Dendritic cell treated with granulocyte-macrophage colony-stimulating factor and Interleukin-4, amounts not matched to agents 40 ng/mL and 50 ng/mL, for 4 days (primary cell): ENCODE results near the gene CALCOCO1.

ENCODE experiments used
- H3K27ac Mint-ChIP-seq: one replicate; pipeline ENCODE4 v1.8.0; 2022; ENCODE audit warnings: mild to moderate bottlenecking, mixed read lengths
- H3K27me3 Mint-ChIP-seq: one replicate; pipeline ENCODE4 v1.8.0; 2022; ENCODE audit warnings: mild to moderate bottlenecking, mixed read lengths
- H3K36me3 Mint-ChIP-seq: one replicate; pipeline ENCODE4 v1.8.0; 2022; ENCODE audit warnings: low read depth, mixed read lengths
- H3K4me1 Mint-ChIP-seq: one replicate; pipeline ENCODE4 v1.8.0; 2022; ENCODE audit warnings: low read depth, mixed read lengths
- H3K4me3 Mint-ChIP-seq: one replicate; pipeline ENCODE4 v1.8.0; 2022; ENCODE audit warnings: mild to moderate bottlenecking, moderate library complexity, mixed read lengths
- H3K9me3 Mint-ChIP-seq: one replicate; pipeline ENCODE4 v1.8.0; 2022; ENCODE audit warnings: mixed read lengths
- intact Hi-C: fragments of 100-400 bp; cut with micrococcal nuclease; formaldehyde crosslinking; loops from one replicate; pipeline ENCODE4 v1.15.0; 2022

CALCOCO1 gene

GRCh38 chr12:53712059-53712643, 15.1 kb downstream of the CALCOCO1 start:
- Mint-ChIP-seq H3K36me3 (peaks cover 60% of the 10 kb centered on the region), H3K4me3 (no peak overlapping the region), H3K27ac (no peak overlapping the region), H3K4me1 (peaks cover 14% of the 10 kb centered on the region), H3K27me3 (peaks cover 23% of the 10 kb centered on the region), H3K9me3 (no peaks in the 10 kb centered on the region)
- intact Hi-C loops: no loop called here

GRCh38 chr12:53710091-53710490, 17.2 kb downstream of the CALCOCO1 start:
- H3K9me3 Mint-ChIP-seq: no peaks in the 10 kb centered on the region
- H3K4me1 Mint-ChIP-seq: peaks cover 14% of the 10 kb centered on the region
- peaks cover 39% of the 10 kb centered on the region for H3K36me3 Mint-ChIP-seq
- intact Hi-C loops: no loop called here
- H3K27me3 Mint-ChIP-seq: peaks cover 40% of the 10 kb centered on the region
- H3K4me3 Mint-ChIP-seq: no peak overlapping the region
- no peak overlapping the region for H3K27ac Mint-ChIP-seq

DNA sequence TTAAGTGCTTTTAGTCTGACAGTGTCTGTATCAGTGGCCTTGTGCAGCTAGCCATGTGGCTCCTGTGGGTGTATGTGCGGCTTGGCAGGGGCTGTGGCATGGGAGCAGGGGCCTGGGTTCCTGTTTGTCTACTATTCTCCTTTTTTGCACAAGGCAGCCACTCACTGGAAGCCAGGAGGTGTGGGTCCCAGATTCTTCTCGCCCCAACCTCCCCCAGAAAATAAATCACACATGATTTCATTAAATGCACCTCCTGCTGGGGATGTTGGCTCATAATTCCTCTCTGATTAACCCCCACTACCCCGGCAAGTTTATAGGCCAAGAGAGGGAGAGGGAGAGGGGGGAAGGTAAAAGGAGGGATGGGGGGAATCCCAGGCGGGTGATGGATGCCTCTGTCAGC, 17.6 kb downstream of the CALCOCO1 start:
- no peak overlapping the region for H3K27ac Mint-ChIP-seq
- intact Hi-C loops: no loop called here

DNA sequence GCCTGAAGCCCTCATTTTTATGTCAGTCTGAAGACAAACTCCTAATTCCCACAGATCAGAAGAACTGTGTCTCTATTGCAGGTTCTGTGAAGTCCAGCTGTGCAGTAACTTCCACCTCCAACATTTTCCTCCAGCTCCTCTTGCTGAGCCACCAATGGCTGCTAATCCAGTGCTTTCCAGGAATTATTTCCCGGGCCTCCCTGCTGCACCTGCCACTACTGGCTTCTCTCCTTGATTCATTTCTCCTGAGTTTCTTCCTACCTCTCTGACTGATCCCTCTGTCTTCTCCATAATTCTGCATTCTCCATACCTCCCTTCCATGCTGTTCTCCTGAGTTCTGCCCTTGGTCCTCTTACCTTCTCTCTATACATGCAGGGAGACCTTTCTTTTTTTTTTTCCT, 21.2 kb downstream of the CALCOCO1 start:
- no peaks in the 10 kb centered on the region for H3K36me3 Mint-ChIP-seq
- H3K4me3 Mint-ChIP-seq: no peak overlapping the region
- peaks cover 6% of the 10 kb centered on the region for H3K4me1 Mint-ChIP-seq
- intact Hi-C loops: no loop called here
- H3K27ac Mint-ChIP-seq: no peak overlapping the region
- no peaks in the 10 kb centered on the region for H3K9me3 Mint-ChIP-seq
- peaks cover 73% of the 10 kb centered on the region for H3K27me3 Mint-ChIP-seq

More for the DNA sequence above, 17.6 kb downstream of the CALCOCO1 start:
- peaks cover 35% of the 10 kb centered on the region for H3K36me3 Mint-ChIP-seq
- no peaks in the 10 kb centered on the region for H3K9me3 Mint-ChIP-seq
- peaks cover 14% of the 10 kb centered on the region for H3K4me1 Mint-ChIP-seq
- no peak overlapping the region for H3K4me3 Mint-ChIP-seq
- H3K27me3 Mint-ChIP-seq: peaks cover 44% of the 10 kb centered on the region

DNA sequence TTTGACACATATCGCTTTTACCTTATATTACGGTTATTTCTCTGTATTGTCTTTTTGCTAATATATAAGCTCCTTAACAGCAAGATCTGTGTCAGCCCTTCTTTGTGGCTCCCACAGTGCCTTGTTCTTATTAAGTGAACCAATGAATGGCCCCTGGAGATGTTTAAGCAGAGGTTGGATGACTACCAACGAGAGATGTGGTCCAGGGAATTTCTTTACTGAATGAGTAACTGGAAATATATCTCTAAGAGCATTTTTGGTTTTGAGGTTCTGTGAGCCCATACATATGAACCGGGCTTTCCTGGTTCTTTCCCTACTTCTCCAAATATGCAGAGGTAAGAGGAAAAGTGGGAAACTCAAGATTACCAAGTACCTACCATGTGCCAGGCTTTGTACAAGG, 23.5 kb downstream of the CALCOCO1 start:
- no peak overlapping the region for H3K4me3 Mint-ChIP-seq
- H3K27me3 Mint-ChIP-seq: peaks cover 81% of the 10 kb centered on the region
- intact Hi-C loops: no loop called here
- H3K36me3 Mint-ChIP-seq: no peaks in the 10 kb centered on the region
- peaks cover 5% of the 10 kb centered on the region for H3K4me1 Mint-ChIP-seq
- no peak overlapping the region for H3K27ac Mint-ChIP-seq
- H3K9me3 Mint-ChIP-seq: no peaks in the 10 kb centered on the region

DNA sequence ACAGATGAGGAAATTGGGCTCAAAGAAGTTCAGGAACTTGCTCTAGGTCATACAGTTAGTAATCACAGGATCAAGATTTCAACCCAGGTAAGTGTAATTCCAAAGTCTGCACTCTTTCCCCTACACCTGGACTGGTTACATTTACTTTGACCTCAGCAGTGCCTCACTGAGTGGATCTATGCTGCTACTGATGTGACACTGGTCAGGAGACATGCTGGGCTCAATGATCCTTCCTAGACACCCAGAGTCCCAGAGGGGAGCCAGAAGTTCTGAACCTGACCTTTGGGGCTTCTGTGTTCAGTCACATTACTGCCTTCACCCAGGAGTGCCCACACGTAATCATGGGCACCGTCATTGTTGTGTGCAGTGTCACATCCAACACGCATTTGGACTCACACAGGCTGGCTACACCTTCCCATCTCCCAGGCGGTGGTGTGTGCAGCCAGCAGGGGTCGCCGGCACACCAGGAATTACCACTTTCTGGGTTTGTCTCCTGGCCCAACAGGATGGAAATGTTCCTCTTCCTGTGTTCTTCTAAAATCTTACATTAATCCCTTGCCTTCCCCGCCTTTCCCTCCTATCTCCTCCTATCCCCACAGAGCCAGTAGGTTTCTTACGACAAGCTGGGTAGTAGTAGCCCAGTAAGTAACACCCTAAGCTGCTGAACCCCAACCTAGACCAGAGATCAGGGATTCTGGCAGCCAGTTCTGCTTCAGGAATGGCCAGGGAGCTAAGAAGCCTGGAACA, 25.6 kb downstream of the CALCOCO1 start:
- H3K9me3 Mint-ChIP-seq: peaks cover 6% of the 10 kb centered on the region

DNA sequence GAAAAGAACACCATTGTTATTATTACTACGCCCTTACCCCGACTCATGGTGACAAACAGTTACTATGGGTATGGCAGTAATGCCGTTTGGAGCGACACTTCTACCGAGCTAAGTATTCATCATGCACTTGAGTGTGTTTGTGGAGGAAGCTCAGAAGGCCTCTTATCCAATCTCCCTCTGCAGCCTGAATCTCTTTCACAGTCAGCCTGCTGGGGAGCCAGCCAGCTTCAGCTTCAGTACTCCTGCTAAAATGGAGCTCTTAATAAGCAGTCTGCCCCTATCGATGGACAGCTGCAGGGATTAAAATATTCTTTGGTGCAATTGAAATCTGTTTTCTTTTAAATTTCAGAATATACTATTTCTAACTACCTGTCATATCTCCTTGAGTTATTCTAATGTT, 26.7 kb downstream of the CALCOCO1 start:
- Mint-ChIP-seq H3K36me3 (no peaks in the 10 kb centered on the region), H3K4me3 (no peak overlapping the region), H3K4me1 (peaks cover 30% of the 10 kb centered on the region), H3K9me3 (peaks cover 6% of the 10 kb centered on the region), H3K27me3 (peaks cover 88% of the 10 kb centered on the region), H3K27ac (no peak overlapping the region)
- intact Hi-C loops: no loop called here

More for the DNA sequence above, 25.6 kb downstream of the CALCOCO1 start:
- Mint-ChIP-seq H3K36me3 (no peaks in the 10 kb centered on the region), H3K27me3 (peaks cover 88% of the 10 kb centered on the region), H3K27ac (no peak overlapping the region), H3K4me1 (peaks cover 22% of the 10 kb centered on the region), H3K4me3 (no peak overlapping the region)
- intact Hi-C loops: loop anchor here (1.0 kb wide), 1 partner anchor 45 kb away; no protein-coding TSS in a partner anchor

DNA sequence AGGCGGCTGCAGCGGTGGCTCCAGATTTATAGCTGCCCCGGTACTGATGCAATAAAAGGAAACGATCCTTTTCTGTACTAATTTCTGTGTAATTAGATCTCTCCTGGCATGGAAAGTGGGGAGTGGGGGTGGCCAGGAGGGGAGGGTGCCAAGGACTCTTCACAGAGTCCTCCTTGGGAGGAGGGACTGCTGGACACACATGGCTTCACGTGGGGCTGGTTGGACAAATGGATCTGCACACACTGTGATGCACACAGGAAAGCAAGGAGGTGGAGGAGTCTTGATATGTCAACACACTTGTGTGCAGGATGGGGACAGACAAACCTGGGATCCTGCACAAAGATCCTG, 27.6 kb downstream of the CALCOCO1 start:
- intact Hi-C loops: no loop called here
- Mint-ChIP-seq H3K36me3 (no peaks in the 10 kb centered on the region), H3K4me3 (no peak overlapping the region), H3K27ac (no peak overlapping the region), H3K27me3 (peaks cover 91% of the 10 kb centered on the region), H3K9me3 (peaks cover 6% of the 10 kb centered on the region), H3K4me1 (peaks cover 39% of the 10 kb centered on the region)

DNA sequence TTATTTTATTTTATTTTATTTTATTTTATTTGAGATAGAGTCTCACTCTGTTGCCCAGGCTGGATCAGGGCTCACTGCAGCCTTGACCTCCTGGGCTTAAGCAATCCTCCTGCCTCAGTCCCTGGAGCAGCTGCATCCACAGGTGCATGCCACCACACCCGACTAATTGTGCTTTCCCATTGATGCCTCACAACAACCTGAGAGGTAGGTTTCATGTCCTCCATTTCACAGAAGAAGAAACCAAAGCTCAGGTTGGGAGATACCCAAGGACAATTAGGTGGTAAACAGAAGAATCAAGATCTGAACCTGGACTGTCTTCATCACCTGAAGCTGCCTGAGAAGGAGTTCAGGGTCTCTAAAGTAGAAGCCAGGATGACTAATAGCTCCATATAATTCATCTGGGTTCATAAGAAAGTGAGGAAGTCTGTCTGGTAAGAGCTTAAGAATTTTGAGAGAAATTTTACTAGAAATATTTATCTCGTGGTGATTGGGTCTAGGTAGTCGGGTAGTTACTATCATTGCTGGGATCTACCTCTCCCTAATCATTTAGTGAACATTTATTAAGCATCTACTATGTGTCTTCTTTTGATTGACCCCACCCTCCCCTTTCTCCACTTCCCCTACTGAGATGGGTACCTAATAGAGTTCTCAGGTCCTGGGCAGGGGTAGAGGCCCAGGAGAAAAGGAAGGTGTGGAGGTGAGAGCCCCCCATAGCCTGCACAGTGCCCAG, 28.1 kb downstream of the CALCOCO1 start:
- no peak overlapping the region for H3K27ac Mint-ChIP-seq
- H3K4me3 Mint-ChIP-seq: no peak overlapping the region
- intact Hi-C loops: no loop called here

DNA sequence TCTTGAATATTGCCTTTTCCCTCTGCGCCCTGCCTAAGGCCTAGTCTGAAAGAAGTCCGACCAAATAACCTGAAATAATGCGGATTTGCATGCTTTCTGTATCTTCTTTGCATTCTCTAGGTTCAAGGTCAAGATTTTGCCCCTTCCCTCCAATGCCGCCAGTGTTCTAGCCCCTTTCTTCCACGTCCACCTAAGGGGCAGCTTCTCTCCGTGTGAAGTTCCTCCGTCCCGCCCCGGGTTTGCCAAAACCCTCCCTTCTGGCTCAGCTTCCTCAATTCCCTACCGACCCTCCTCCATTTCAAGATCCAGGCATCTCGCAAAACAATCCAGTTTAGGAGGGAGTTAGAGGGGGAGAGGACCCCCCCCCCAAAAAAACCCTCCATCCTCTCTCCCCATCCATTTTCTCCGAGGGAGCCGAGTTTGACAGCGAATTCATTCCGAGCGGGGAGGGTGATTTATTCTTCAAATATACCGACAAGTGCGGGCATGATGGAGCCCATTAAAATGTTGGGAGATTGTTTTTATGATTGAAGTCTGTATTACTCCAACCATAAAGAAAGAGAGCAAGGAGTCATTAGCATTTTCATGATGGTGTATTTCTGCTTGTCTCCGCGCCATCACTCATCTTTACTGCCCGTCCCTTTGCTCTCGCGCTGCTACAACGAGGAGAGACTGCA, 30.5 kb downstream of the CALCOCO1 start:
- intact Hi-C loops: no loop called here
- Mint-ChIP-seq H3K27me3 (peaks cover 87% of the 10 kb centered on the region), H3K9me3 (peaks cover 6% of the 10 kb centered on the region), H3K4me3 (peak overlapping the region; percentile 68), H3K4me1 (peaks cover 44% of the 10 kb centered on the region), H3K36me3 (no peaks in the 10 kb centered on the region), H3K27ac (no peak overlapping the region)

More for the DNA sequence above, 28.1 kb downstream of the CALCOCO1 start:
- H3K4me1 Mint-ChIP-seq: peaks cover 45% of the 10 kb centered on the region
- H3K9me3 Mint-ChIP-seq: peaks cover 6% of the 10 kb centered on the region
- H3K27me3 Mint-ChIP-seq: peaks cover 91% of the 10 kb centered on the region
- no peaks in the 10 kb centered on the region for H3K36me3 Mint-ChIP-seq

DNA sequence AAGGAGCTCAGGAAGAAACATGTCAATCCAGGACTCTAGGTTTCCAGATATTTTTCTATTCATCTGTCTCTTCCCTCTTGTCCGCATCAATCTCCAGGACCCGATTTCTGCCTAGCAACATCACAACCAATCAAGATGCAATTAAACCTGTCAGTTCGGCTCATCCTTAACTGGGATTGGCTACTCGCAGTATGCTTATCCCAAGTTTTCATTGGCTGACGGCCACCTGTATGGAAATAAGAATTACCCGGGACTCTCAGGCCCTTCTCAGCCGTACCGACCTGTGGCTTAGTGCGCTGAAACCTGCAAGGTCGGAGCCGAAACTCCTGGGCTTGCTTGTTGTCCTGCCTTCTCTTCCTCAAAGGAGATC, 31.0 kb downstream of the CALCOCO1 start:
- H3K9me3 Mint-ChIP-seq: peaks cover 6% of the 10 kb centered on the region
- H3K36me3 Mint-ChIP-seq: no peaks in the 10 kb centered on the region
- H3K27ac Mint-ChIP-seq: no peak overlapping the region
- H3K4me1 Mint-ChIP-seq: peaks cover 43% of the 10 kb centered on the region
- H3K4me3 Mint-ChIP-seq: peak overlapping the region; percentile 68
- peaks cover 87% of the 10 kb centered on the region for H3K27me3 Mint-ChIP-seq
- intact Hi-C loops: no loop called here

GRCh38 chr12:53695152-53696145, 31.8 kb downstream of the CALCOCO1 start:
- peaks cover 43% of the 10 kb centered on the region for H3K4me1 Mint-ChIP-seq
- H3K27ac Mint-ChIP-seq: no peak overlapping the region
- intact Hi-C loops: no loop called here
- H3K4me3 Mint-ChIP-seq: peak overlapping the region; percentile 64
- no peaks in the 10 kb centered on the region for H3K36me3 Mint-ChIP-seq
- H3K27me3 Mint-ChIP-seq: peaks cover 89% of the 10 kb centered on the region
- peaks cover 6% of the 10 kb centered on the region for H3K9me3 Mint-ChIP-seq

DNA sequence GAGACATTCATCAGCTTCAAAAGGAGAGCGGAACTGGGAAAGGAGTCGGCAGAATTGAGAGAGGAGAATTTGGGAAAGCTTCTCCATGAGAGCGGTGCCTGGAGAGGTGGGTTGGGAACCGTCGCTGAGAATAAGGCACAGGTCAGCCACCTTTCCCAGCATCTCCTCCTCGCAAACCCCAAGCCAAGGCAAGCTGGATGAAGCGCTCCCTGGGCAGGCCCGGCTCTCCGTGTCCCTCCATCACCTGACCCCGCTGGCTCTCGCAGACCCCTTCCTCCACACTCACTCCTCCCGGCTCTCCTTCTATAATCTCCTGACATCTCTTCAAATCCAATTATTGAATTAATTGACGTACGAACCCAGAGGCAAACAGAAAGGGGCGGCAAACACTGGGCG, 32.5 kb downstream of the CALCOCO1 start:
- Mint-ChIP-seq H3K27ac (no peak overlapping the region), H3K4me1 (peaks cover 43% of the 10 kb centered on the region)
- intact Hi-C loops: no loop called here

More for the DNA sequence above, 32.5 kb downstream of the CALCOCO1 start:
- H3K36me3 Mint-ChIP-seq: no peaks in the 10 kb centered on the region
- peaks cover 6% of the 10 kb centered on the region for H3K9me3 Mint-ChIP-seq
- H3K27me3 Mint-ChIP-seq: peaks cover 86% of the 10 kb centered on the region
- peak overlapping the region; percentile 64 for H3K4me3 Mint-ChIP-seq
